Left ventricle myocardium superior (tissue), 1 donor: ENCODE measurements around the gene PPM1M. TPM values are rescaled to one million over a fixed set of nuclear protein-coding genes. Genes with fewer than 3 reads are reported as not detected.
A peak's percentile ranks its signal among the peaks of the same experiment; 100 is the strongest.

Source experiments
- ATAC-seq: fragments of 200-7000 bp; cut with Tn5 transposase; one replicate; pipeline ENCODE4 v1.9.1; 2020; ENCODE audit warnings: mild to moderate bottlenecking, moderate library complexity
- DNase-seq: peaks from one replicate; pipeline ENCODE4 v3.0.0-alpha.2; 2020
- intact Hi-C: fragments of 100-400 bp; cut with micrococcal nuclease; formaldehyde crosslinking; loops from one replicate; pipeline ENCODE4 v1.11.0; 2022
- total RNA-seq: library from RNA; stranded (reverse); fragmentation: NEBNext Ultra II Directional; extraction: Animal tissue kit (Norgen Biotek cat#: 25700); gene quantifications from one replicate; pipeline ENCODE4 v1.2.1, GENCODE V29; 2021
- donor health status: DM: no; HTN: yes; CAD: no; lungs with severe emphysema.

Gene PPM1M
- total RNA-seq, 1 donor from 2014 or later = 9.0 TPM

- ATAC-seq (no peak), DNase-seq (peak; percentile 53)
- intact Hi-C loops = no loop called here
Observed at GRCh38 chr3:52240059-52240885, 5.3 kb upstream of the PPM1M start.

- ATAC-seq (no peak), DNase-seq (no peak)
- intact Hi-C loops = no loop called here
Observed at GRCh38 chr3:52240886-52241370, 4.6 kb upstream of the PPM1M start.

GRCh38 chr3:52242039-52242438 lies 3.5 kb upstream of the PPM1M start:
- DNase-seq (no peak), ATAC-seq (no peak)
- intact Hi-C loops = no loop called here

- no peak for DNase-seq
- peak; percentile 6 for ATAC-seq
- intact Hi-C loops = no loop called here
Observed at GRCh38 chr3:52243791-52244628, 1.5 kb upstream of the PPM1M start.

GRCh38 chr3:52246264-52246620 lies 683 bp downstream of the PPM1M start:
- ATAC-seq = peak; percentile 1
- intact Hi-C loops = no loop called here

DNA sequence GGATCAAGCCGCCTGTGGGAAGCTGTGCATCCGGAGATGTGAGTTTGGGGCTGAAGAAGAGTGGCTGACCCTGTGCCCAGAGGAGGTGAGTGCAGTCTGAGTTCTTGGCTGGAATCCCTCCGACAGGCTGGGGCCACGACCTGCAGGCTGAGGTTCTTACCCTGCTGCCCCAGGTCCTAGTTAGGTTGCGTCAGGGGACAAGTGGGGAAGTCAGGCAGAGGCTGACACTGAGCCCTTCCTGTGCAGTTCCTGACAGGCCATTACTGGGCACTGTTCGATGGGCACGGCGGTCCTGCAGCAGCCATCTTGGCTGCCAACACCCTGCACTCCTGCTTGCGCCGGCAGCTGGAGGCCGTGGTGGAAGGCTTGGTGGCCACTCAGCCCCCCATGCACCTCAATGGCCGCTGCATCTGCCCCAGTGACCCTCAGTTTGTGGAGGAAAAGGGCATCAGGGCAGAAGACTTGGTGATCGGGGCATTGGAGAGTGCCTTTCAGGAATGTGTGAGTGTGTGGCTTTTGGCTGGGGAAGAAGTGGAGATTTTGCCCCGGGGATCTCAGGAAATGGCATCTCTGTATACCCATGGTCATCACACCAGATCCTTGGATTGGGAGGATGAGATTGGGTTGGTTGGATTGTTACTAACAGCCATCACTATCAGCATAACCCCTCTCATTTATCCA lies 1.3 kb downstream of the PPM1M start:
- DNase-seq = no peak
- intact Hi-C loops = no loop called here
- peak; percentile 5 for ATAC-seq

More at GRCh38 chr3:52246264-52246620, 683 bp downstream of the PPM1M start:
- DNase-seq = no peak

DNA sequence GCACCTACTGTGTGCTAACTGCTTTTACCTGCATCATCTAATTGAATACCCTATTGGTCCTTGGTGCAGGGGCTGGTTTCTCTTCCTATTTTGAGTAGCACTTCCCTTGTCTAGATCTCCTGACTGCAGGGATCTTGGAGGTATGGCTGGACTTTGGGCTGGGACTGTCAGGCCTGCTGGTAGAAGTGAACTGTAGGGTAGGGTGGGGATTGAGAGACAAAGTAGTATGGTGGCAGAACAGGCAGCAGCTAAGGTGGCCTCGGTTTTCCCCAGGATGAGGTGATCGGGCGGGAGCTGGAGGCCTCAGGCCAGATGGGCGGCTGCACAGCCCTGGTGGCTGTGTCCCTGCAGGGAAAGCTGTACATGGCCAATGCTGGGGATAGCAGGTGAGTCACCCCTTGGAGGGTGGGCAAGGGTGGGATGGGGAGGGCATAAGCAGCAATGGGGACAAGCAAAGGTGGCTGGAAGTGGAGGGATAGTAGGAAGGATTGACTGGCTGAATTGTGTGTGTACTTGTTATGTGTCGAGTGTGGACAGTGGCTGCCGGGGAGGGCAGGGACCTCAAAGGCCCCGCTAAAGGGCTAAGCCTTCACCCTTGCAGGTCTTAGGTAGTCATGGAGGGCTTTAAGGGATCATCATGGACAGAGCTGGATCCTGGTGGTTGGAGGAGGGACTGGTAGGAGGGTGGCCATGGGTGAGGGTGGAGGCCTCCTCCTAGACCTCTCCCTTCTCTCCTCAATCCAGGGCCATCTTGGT lies 2.0 kb downstream of the PPM1M start:
- intact Hi-C loops = no loop called here
- no peak for ATAC-seq
- DNase-seq = no peak

GRCh38 chr3:52248165-52248541 lies 2.6 kb downstream of the PPM1M start:
- intact Hi-C loops = no loop called here
- DNase-seq (no peak), ATAC-seq (no peak)

DNA sequence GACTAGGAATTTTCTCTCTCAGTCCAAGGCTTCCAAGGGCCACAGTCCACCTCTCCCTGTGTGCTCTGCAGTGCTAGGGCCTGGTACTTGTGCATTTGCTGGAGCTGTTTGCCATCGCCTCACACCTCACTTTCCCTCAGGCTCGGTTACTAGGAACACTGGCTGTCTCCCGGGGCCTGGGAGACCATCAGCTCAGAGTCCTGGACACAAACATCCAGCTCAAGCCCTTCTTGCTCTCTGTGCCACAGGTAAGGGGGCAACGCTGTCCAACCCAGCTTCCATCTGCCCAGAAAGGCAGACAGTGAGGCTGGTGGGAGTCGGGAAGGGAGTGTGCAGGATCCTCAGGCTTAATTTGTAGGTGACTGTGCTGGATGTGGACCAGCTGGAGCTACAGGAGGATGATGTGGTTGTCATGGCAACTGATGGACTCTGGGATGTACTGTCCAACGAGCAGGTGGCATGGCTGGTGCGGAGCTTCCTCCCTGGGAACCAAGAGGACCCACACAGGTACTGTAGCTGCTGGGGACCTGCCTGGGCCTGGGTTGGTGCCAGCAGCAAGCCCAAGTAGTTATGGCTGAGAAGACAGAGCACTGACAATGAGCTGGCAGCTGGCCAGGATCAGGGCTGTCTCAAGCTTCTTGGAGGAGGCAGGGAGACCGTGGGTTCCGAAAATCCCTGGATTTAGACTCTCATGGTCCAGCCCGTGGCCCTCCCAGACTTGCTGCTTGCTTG lies 3.4 kb downstream of the PPM1M start:
- peak; percentile 73 for DNase-seq
- no peak for ATAC-seq
- intact Hi-C loops = no loop called here

DNA sequence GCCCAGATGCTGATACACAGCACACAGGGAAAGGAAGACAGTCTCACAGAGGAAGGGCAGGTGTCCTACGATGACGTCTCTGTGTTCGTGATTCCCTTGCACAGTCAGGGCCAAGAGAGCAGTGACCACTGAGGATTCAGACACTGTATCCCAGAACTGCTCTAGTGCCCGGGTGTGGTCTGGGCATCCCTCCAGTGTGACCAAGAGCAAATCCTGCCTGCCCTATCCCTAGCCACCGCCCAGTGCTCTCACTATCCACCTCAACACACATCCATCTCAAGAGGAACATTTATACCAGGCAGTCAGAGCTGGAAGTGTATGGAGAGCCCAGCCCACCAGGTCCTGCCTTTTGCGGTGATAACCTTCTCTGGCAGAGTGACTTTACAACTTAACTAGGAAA lies 4.1 kb downstream of the PPM1M start:
- no peak for ATAC-seq
- intact Hi-C loops = no loop called here

DNA sequence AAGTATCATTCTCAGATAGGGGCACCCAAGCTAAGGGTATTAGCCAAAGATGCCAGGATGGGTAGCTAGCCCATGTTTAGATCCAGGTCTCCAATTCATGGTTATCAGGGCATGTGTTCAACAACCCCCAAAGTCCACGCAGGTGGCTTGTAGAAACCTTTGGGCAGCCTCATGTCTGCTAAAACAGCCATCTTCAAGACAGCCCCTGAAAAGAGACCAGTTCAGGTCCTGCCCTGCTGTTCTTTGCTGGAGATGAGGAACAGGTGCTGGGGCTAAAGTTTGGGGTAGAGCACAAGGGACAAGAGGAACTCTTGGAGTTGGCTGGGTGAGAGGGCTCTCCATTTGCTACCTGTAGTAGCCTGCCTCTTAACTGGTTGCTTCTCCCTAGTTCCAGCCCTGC lies 4.6 kb downstream of the PPM1M start:
- DNase-seq = no peak
- ATAC-seq = no peak
- intact Hi-C loops = no loop called here

More for the DNA sequence above, 4.1 kb downstream of the PPM1M start:
- no peak for DNase-seq

GRCh38 chr3:52253314-52254304 lies 8.1 kb downstream of the PPM1M start:
- DNase-seq (peak; percentile 59), ATAC-seq (peak; percentile 54)
- intact Hi-C loops = no loop called here

- no peak for DNase-seq
Observed at GRCh38 chr3:52254608-52255007, 9.0 kb downstream of the PPM1M start.

GRCh38 chr3:52256159-52256558 lies 10.6 kb downstream of the PPM1M start:
- ATAC-seq (no peak), DNase-seq (no peak)
- intact Hi-C loops = no loop called here

More at GRCh38 chr3:52254608-52255007, 9.0 kb downstream of the PPM1M start:
- ATAC-seq = no peak
- intact Hi-C loops = no loop called here

DNA sequence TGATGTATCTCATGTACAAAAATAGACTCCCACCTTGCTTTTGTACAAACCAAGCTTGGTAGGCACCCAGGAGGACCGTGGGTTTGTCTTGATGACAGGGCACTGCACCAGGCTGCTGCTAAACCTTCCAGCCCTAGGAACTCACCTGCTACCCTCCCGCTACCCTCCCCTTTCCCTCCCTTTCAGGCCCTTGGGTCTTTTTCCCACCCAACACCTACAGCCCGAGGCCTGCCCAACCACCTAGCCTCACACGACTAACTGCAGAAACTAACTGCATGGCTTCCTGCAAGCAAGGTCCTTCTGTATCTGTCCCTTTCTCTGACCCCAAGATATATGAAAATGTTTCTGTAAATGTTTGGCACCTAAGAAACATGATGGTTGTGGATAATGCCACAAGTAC lies 11.1 kb downstream of the PPM1M start:
- DNase-seq (no peak), ATAC-seq (no peak)
- intact Hi-C loops = no loop called here

GRCh38 chr3:52257911-52258310 lies 12.4 kb downstream of the PPM1M start:
- ATAC-seq (no peak), DNase-seq (no peak)
- intact Hi-C loops = no loop called here

GRCh38 chr3:52259035-52259434 lies 13.5 kb downstream of the PPM1M start:
- no peak for ATAC-seq

More at GRCh38 chr3:52259035-52259434, 13.5 kb downstream of the PPM1M start:
- DNase-seq = no peak
- intact Hi-C loops = no loop called here
